GM23248 (cell line): ENCODE results near the gene ZNF14.

Source experiments
- EZH2 ChIP-seq: fragments of 200-600 bp; sonication (generic); IDR thresholded peaks from 2 replicates; pipeline ENCODE4 v1.6.1; 2018; ENCODE audit warnings: antibody characterized with exemption, mild to moderate bottlenecking; ENCODE audit not compliant: insufficient read depth, poor library complexity, severe bottlenecking
- EZH2phosphoT487 ChIP-seq: fragments of 200-600 bp; sonication (generic); IDR thresholded peaks from 2 replicates; pipeline ENCODE4 v1.6.1; 2018; ENCODE audit warnings: antibody characterized with exemption, moderate library complexity, mild to moderate bottlenecking, low read depth; ENCODE audit not compliant: insufficient read depth

DNA sequence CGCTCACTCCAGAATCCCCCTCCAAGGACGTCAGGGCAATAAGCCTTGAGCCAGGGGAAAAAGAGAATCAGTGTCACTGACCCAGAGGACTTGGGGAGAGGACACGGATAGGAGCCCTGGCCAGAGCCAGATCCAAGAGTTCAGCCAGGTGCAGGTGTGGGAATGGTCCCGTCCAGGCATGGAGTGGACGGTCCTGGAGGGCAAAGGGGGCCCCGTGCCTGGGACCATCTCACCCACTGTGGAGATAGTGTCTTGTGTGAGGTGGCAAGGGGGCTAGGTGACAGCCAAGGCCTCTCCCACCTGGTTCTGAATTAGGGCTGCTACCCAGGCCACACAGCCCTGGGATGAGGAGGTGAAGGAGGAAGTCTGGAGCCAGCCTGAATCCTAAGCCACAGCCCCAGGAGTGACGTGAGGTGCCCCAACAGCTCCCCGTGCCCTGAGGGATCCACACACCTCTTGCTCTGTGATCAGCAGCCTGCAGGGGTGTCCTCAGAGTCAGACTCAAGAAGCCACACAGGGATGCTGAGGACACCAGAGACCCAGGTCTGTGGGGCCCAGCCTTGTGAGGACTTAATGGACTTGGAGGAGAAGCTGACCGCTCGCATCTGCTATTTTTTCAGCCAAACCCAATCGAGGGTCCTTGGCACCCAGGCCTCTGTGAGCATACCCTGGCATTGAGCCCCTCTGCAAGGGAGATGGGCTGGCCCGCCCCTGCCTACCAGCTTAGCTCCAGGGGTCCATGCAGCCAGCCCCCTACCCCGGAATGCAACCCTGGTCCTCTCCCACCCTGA lies 16.4 kb upstream of the ZNF14 start:
- TF ChIP-seq EZH2 = no peak
- no peak for TF ChIP-seq EZH2phosphoT487
